Thoracic aorta (tissue), 2 donors: ENCODE data around the gene GOLGA7B. TPM values are rescaled to one million over a fixed set of nuclear protein-coding genes. Genes with fewer than 3 reads are reported as not detected.
"Not testable (repeated sequence)": the region's sequence is repeated elsewhere in the genome, so short reads cannot be mapped to it uniquely, and the experiment has no call there.

Experiments used
- ATAC-seq: fragments of 150-250 bp; one replicate; pipeline ENCODE4 v1.8.0; 2017; ENCODE audit warnings: low read depth; ENCODE audit not compliant: insufficient number of reproducible peaks, low FRiP score
- DNase-seq: peaks from one replicate; pipeline ENCODE4 v3.0.0-alpha.2; 2020; ENCODE audit warnings: low spot score
- H3K27ac ChIP-seq, 2 donors: fragments of 200-600 bp; sonication (generic); 1 replicate in 1 of 2; 2 replicates in 1 of 2; pipeline ENCODE4 v1.5.1; 2016; ENCODE audit warnings: mild to moderate bottlenecking in 2 of 2, moderate library complexity in 2 of 2
- H3K27me3 ChIP-seq: fragments of 200-600 bp; sonication (generic); replicated peaks from 2 replicates; pipeline ENCODE4 v1.6.0; 2016; ENCODE audit warnings: mild to moderate bottlenecking; ENCODE audit not compliant: insufficient read depth
- H3K36me3 ChIP-seq: fragments of 200-600 bp; sonication (generic); one replicate; pipeline ENCODE4 v1.5.1; 2016
- H3K4me1 ChIP-seq, 2 donors: fragments of 200-600 bp; sonication (generic); 1 replicate in 1 of 2; 2 replicates in 1 of 2; pipeline versions ENCODE4 v1.5.1 to v1.6.0; 2016; ENCODE audit warnings: low read depth in 2 of 2, mild to moderate bottlenecking in 1 of 2; ENCODE audit not compliant: control insufficient read depth in 1 of 2
- H3K4me3 ChIP-seq: fragments of 200-600 bp; sonication (generic); 2 replicates; pipeline ENCODE4 v1.5.1; 2016; ENCODE audit warnings: mild to moderate bottlenecking
- H3K9me3 ChIP-seq: fragments of 200-600 bp; sonication (generic); 2 replicates; pipeline ENCODE4 v1.5.1; 2016
- CTCF ChIP-seq: fragments of 200-600 bp; sonication (generic); IDR thresholded peaks from one replicate; pipeline ENCODE4 v1.5.1; 2019; ENCODE audit warnings: antibody characterized with exemption
- total RNA-seq, 2 donors: library from RNA; depleted of rRNA; stranded (reverse); fragments of >200 nt; gene quantifications; one replicate each; pipeline versions ENCODE4 v1.1.0 to v1.2.3, GENCODE V29; 2016

GOLGA7B gene
- total RNA-seq, 2 donors from 2014 or later = 0.07 TPM; not detected in 1

GRCh38 chr10:97830064-97830463 is 19.6 kb upstream of the GOLGA7B start:
- no peak overlapping the region for H3K4me3 ChIP-seq
- ATAC-seq (no peak), DNase-seq (no peak)
- no peaks in the 10 kb centered on the region for H3K27me3 ChIP-seq
- TF ChIP-seq CTCF = no peak
- no peaks in the 10 kb centered on the region for H3K36me3 ChIP-seq
- no peak overlapping the region for H3K27ac ChIP-seq
- H3K9me3 ChIP-seq = no peaks in the 10 kb centered on the region
- peaks cover 3 to 14% of the 10 kb centered on the region in 2 donors for H3K4me1 ChIP-seq

GRCh38 chr10:97831259-97831658 is 18.4 kb upstream of the GOLGA7B start:
- no peaks in the 10 kb centered on the region for H3K9me3 ChIP-seq
- no peak for ATAC-seq
- DNase-seq = no peak
- no peak for TF ChIP-seq CTCF
- no peak overlapping the region for H3K27ac ChIP-seq
- no peak overlapping the region for H3K4me3 ChIP-seq
- no peaks in the 10 kb centered on the region for H3K27me3 ChIP-seq
- H3K4me1 ChIP-seq = peaks cover 3 to 14% of the 10 kb centered on the region in 2 donors
- no peaks in the 10 kb centered on the region for H3K36me3 ChIP-seq

GRCh38 chr10:97836446-97836845 is 13.2 kb upstream of the GOLGA7B start:
- Histone ChIP-seq H3K36me3 (no peaks in the 10 kb centered on the region), H3K9me3 (no peaks in the 10 kb centered on the region), H3K27ac (no peak overlapping the region), H3K4me3 (no peak overlapping the region), H3K4me1 (peaks cover 10 to 11% of the 10 kb centered on the region in 2 donors), H3K27me3 (peaks cover 4% of the 10 kb centered on the region)
- ATAC-seq = no peak
- no peak for TF ChIP-seq CTCF
- no peak for DNase-seq

- H3K4me3 ChIP-seq = no peak overlapping the region
- no peak overlapping the region for H3K27ac ChIP-seq
- no peaks in the 10 kb centered on the region for H3K9me3 ChIP-seq
- no peak for TF ChIP-seq CTCF
- ATAC-seq (no peak), DNase-seq (no peak)
- H3K36me3 ChIP-seq = no peaks in the 10 kb centered on the region
- H3K27me3 ChIP-seq = peaks cover 4% of the 10 kb centered on the region
- peaks cover 10 to 11% of the 10 kb centered on the region in 2 donors for H3K4me1 ChIP-seq
These were observed 11.6 kb upstream of the GOLGA7B start for GRCh38 chr10:97838091-97838490.

GRCh38 chr10:97841166-97841565 is 8.5 kb upstream of the GOLGA7B start:
- DNase-seq, H3K4me3 ChIP-seq, H3K27ac ChIP-seq, H3K9me3 ChIP-seq, ATAC-seq, H3K36me3 ChIP-seq, H3K27me3 ChIP-seq: not testable (repeated sequence)
- peaks cover 10 to 11% of the 10 kb centered on the region in 2 donors for H3K4me1 ChIP-seq

- not testable (repeated sequence) for H3K36me3 ChIP-seq, H3K4me3 ChIP-seq, H3K9me3 ChIP-seq, DNase-seq, H3K27me3 ChIP-seq, H3K27ac ChIP-seq, ATAC-seq
- peaks cover 10 to 11% of the 10 kb centered on the region in 2 donors for H3K4me1 ChIP-seq
These were observed 7.5 kb upstream of the GOLGA7B start for GRCh38 chr10:97842114-97842513.
